ENCODE data around the gene SEMA7A. TPM values are rescaled to one million over a fixed set of nuclear protein-coding genes. Genes with fewer than 3 reads are reported as not detected.

SEMA7A gene
- total and polyA plus RNA-seq, 11 donors = 0.53 to 7.5 (median 1.8) TPM

- no peak for ATAC-seq
- no peak overlapping the region for H3K27ac ChIP-seq
- no peak for TF ChIP-seq POLR2A (IDR thresholded peaks at IDR 0.05)
- TF ChIP-seq CTCF (IDR thresholded peaks at IDR 0.05) = no peak
- peaks cover 0 to 52% (median 27%) of the 10 kb centered on the region in 12 donors for H3K4me1 ChIP-seq
- peak in 1 of 5 donors; percentile 47 for DNase-seq
- no peaks in the 10 kb centered on the region for H3K36me3 ChIP-seq
- 90 to 93% (median 90%) methylated on average over 13 of the region's 13 CpGs for WGBS, 4 donors
- H3K27me3 ChIP-seq = no peaks in the 10 kb centered on the region
- no peaks in the 10 kb centered on the region for H3K9me3 ChIP-seq
- intact Hi-C loops (cut with DNase I) = loop anchor here in 1 of 10 donors (5.0 kb wide), 1 partner anchor 35 kb away; no protein-coding TSS in a partner anchor
- H3K4me3 ChIP-seq = no peak overlapping the region
Observed at GRCh38 chr15:74387141-74387541, 46.6 kb downstream of the SEMA7A start.

GRCh38 chr15:74386496-74387140 is 47.1 kb downstream of the SEMA7A start:
- Histone ChIP-seq H3K27me3 (no peaks in the 10 kb centered on the region), H3K9me3 (no peaks in the 10 kb centered on the region), H3K36me3 (no peaks in the 10 kb centered on the region), H3K4me3 (no peak overlapping the region), H3K27ac (peak overlapping the region in 1 of 12 donors; percentile 87), H3K4me1 (peaks cover 0 to 56% (median 28%) of the 10 kb centered on the region in 12 donors)
- WGBS, 4 donors = 79 to 85% (median 83%) methylated on average over 7 to 15 of the region's 15 CpGs
- intact Hi-C loops (cut with DNase I) = loop anchor here in 1 of 10 donors (5.0 kb wide), 1 partner anchor 36 kb away; no protein-coding TSS in a partner anchor
- ATAC-seq = no peak
- TF ChIP-seq CTCF (IDR thresholded peaks at IDR 0.05) (no peak), POLR2A (IDR thresholded peaks at IDR 0.05) (no peak)
- DNase-seq = peak in 2 of 5 donors; percentile 20 to 21

GRCh38 chr15:74385733-74386132 is 48.0 kb downstream of the SEMA7A start:
- intact Hi-C loops (cut with DNase I) = loop anchor here in 1 of 10 donors (5.0 kb wide), 1 partner anchor 37 kb away; no protein-coding TSS in a partner anchor
- Histone ChIP-seq H3K27ac (peak overlapping the region in 10 of 12 donors; percentile 19 to 87 (median 53)), H3K4me3 (no peak overlapping the region), H3K27me3 (no peaks in the 10 kb centered on the region), H3K4me1 (peaks cover 0 to 51% (median 28%) of the 10 kb centered on the region in 12 donors), H3K9me3 (no peaks in the 10 kb centered on the region), H3K36me3 (no peaks in the 10 kb centered on the region)
- DNase-seq (peak; percentile 23 to 65 (median 50)), ATAC-seq (peak; percentile 33 to 77 (median 44))
- 45 to 64% (median 51%) methylated on average over 5 to 6 of the region's 6 CpGs for WGBS, 4 donors
- TF ChIP-seq CTCF (IDR thresholded peaks at IDR 0.05) (no peak), POLR2A (IDR thresholded peaks at IDR 0.05) (no peak)

GRCh38 chr15:74384881-74385643 is 48.7 kb downstream of the SEMA7A start:
- Histone ChIP-seq H3K27ac (peak overlapping the region in 11 of 12 donors; percentile 19 to 87 (median 50)), H3K4me3 (no peak overlapping the region), H3K27me3 (no peaks in the 10 kb centered on the region), H3K36me3 (no peaks in the 10 kb centered on the region), H3K4me1 (peaks cover 0 to 49% (median 28%) of the 10 kb centered on the region in 12 donors), H3K9me3 (no peaks in the 10 kb centered on the region)
- DNase-seq = peak in 3 of 5 donors; percentile 41 to 66 (median 59)
- TF ChIP-seq CTCF (IDR thresholded peaks at IDR 0.05) (no peak), POLR2A (IDR thresholded peaks at IDR 0.05) (no peak)
- intact Hi-C loops (cut with DNase I) = loop anchor here in 1 of 10 donors (5.0 kb wide), 2 partner anchors 37 to 382 kb away; no protein-coding TSS in a partner anchor
- peak in 3 of 4 donors; percentile 29 to 81 (median 64) for ATAC-seq
- WGBS, 4 donors = 49 to 74% (median 55%) methylated on average over 5 to 8 of the region's 8 CpGs
